Measurements from ENCODE around the gene OXA1L. TPM values are rescaled to one million over a fixed set of nuclear protein-coding genes. Genes with fewer than 3 reads are reported as not detected.
"Not testable (repeated sequence)": the region's sequence is repeated elsewhere in the genome, so short reads cannot be mapped to it uniquely, and the experiment has no call there.

The OXA1L gene
- total RNA-seq, 2 experiments from 2014 or later, result 131 to 136 TPM

GRCh38 chr14:22791301-22791700 is 24.8 kb downstream of the OXA1L start:
- no peak for DNase-seq
- CTCF ChIA-PET, result interaction anchor here (0.9 kb wide), 1 partner anchor 219 kb away, joined by 4 read pairs; no protein-coding TSS in a partner anchor
- H3K27ac Mint-ChIP-seq, result no peak overlapping the region

GRCh38 chr14:22792158-22792557 is 25.7 kb downstream of the OXA1L start:
- Mint-ChIP-seq H3K4me1 (ENCODE audit: low read depth) (peaks cover 2% of the 10 kb centered on the region), H3K9me3 (no peaks in the 10 kb centered on the region), H3K27me3 (peaks cover 3% of the 10 kb centered on the region), H3K27ac (no peak overlapping the region), H3K4me3 (no peak overlapping the region), H3K36me3 (no peaks in the 10 kb centered on the region)
- ChIA-PET POLR2A (no interaction called here), CTCF (interaction anchor here (0.9 kb wide), 1 partner anchor 220 kb away, joined by 4 read pairs; no protein-coding TSS in a partner anchor)
- DNase-seq, result no peak
- intact Hi-C loops (cut with micrococcal nuclease), result no loop called here

More at GRCh38 chr14:22791301-22791700, 24.8 kb downstream of the OXA1L start:
- peaks cover 2% of the 10 kb centered on the region for H3K4me1 Mint-ChIP-seq (ENCODE audit: low read depth)
- no peak overlapping the region for H3K4me3 Mint-ChIP-seq
- no peaks in the 10 kb centered on the region for H3K36me3 Mint-ChIP-seq
- no peaks in the 10 kb centered on the region for H3K9me3 Mint-ChIP-seq
- intact Hi-C loops (cut with micrococcal nuclease), result no loop called here
- POLR2A ChIA-PET, result interaction anchor here (0.6 kb wide), 1 partner anchor 158 kb away, joined by 3 read pairs; no protein-coding TSS in a partner anchor
- peaks cover 3% of the 10 kb centered on the region for H3K27me3 Mint-ChIP-seq

- H3K4me1 Mint-ChIP-seq (ENCODE audit: low read depth); H3K27ac Mint-ChIP-seq; H3K27me3 Mint-ChIP-seq; intact Hi-C loops (cut with micrococcal nuclease); H3K9me3 Mint-ChIP-seq; H3K4me3 Mint-ChIP-seq; DNase-seq; H3K36me3 Mint-ChIP-seq; POLR2A ChIA-PET: not testable (repeated sequence)
- CTCF ChIA-PET, result interaction anchor here (1.2 kb wide), 1 partner anchor 10 kb away, joined by 5 read pairs; no protein-coding TSS in a partner anchor
These were observed 27.1 kb downstream of the OXA1L start for GRCh38 chr14:22793550-22793949.

GRCh38 chr14:22793976-22794375 is 27.5 kb downstream of the OXA1L start:
- peaks cover 2% of the 10 kb centered on the region for H3K4me1 Mint-ChIP-seq (ENCODE audit: low read depth)
- CTCF ChIA-PET, result interaction anchor here (1.2 kb wide), 1 partner anchor 9 kb away, joined by 5 read pairs; no protein-coding TSS in a partner anchor
- H3K27ac Mint-ChIP-seq, result no peak overlapping the region
- DNase-seq, result no peak
- H3K9me3 Mint-ChIP-seq, result no peaks in the 10 kb centered on the region
- H3K4me3 Mint-ChIP-seq, result no peak overlapping the region
- intact Hi-C loops (cut with micrococcal nuclease), result no loop called here
- POLR2A ChIA-PET, result no interaction called here
- H3K36me3 Mint-ChIP-seq, result no peaks in the 10 kb centered on the region
- H3K27me3 Mint-ChIP-seq, result peaks cover 7% of the 10 kb centered on the region

- CTCF ChIA-PET, result no interaction called here
- H3K9me3 Mint-ChIP-seq, result no peaks in the 10 kb centered on the region
- intact Hi-C loops (cut with micrococcal nuclease), result no loop called here
- H3K36me3 Mint-ChIP-seq, result no peaks in the 10 kb centered on the region
- no peak for DNase-seq
- H3K27ac Mint-ChIP-seq, result no peak overlapping the region
- POLR2A ChIA-PET, result interaction anchor here (0.6 kb wide), 1 partner anchor 92 kb away, joined by 3 read pairs; no protein-coding TSS in a partner anchor
- peaks cover 9% of the 10 kb centered on the region for H3K27me3 Mint-ChIP-seq
- H3K4me3 Mint-ChIP-seq, result no peak overlapping the region
- peaks cover 2% of the 10 kb centered on the region for H3K4me1 Mint-ChIP-seq (ENCODE audit: low read depth)
These were observed 28.1 kb downstream of the OXA1L start for GRCh38 chr14:22794551-22794951.

- Mint-ChIP-seq H3K9me3 (no peaks in the 10 kb centered on the region), H3K27ac (no peak overlapping the region), H3K4me1 (ENCODE audit: low read depth) (no peaks in the 10 kb centered on the region), H3K36me3 (no peaks in the 10 kb centered on the region), H3K4me3 (no peak overlapping the region), H3K27me3 (peaks cover 20% of the 10 kb centered on the region)
- intact Hi-C loops (cut with micrococcal nuclease), result no loop called here
- ChIA-PET POLR2A (no interaction called here), CTCF (no interaction called here)
- no peak for DNase-seq
These were observed 29.7 kb downstream of the OXA1L start for GRCh38 chr14:22796087-22796707.

- Mint-ChIP-seq H3K9me3 (no peaks in the 10 kb centered on the region), H3K4me3 (no peak overlapping the region), H3K4me1 (ENCODE audit: low read depth) (no peaks in the 10 kb centered on the region), H3K27ac (no peak overlapping the region), H3K27me3 (peaks cover 23% of the 10 kb centered on the region), H3K36me3 (no peaks in the 10 kb centered on the region)
- POLR2A ChIA-PET, result no interaction called here
- CTCF ChIA-PET, result interaction anchor here (0.6 kb wide), 1 partner anchor 1015 kb away, joined by 3 read pairs; no protein-coding TSS in a partner anchor
- DNase-seq, result no peak
- intact Hi-C loops (cut with micrococcal nuclease), result no loop called here
These were observed 30.8 kb downstream of the OXA1L start for GRCh38 chr14:22797017-22797917.

GRCh38 chr14:22798528-22798927 is 32.0 kb downstream of the OXA1L start:
- intact Hi-C loops (cut with micrococcal nuclease), result no loop called here
- DNase-seq, result no peak
- H3K4me1 Mint-ChIP-seq (ENCODE audit: low read depth), result no peaks in the 10 kb centered on the region
- no peak overlapping the region for H3K27ac Mint-ChIP-seq
- H3K27me3 Mint-ChIP-seq, result peaks cover 25% of the 10 kb centered on the region
- POLR2A ChIA-PET, result no interaction called here
- H3K36me3 Mint-ChIP-seq, result no peaks in the 10 kb centered on the region
- CTCF ChIA-PET, result no interaction called here
- H3K4me3 Mint-ChIP-seq, result no peak overlapping the region
- no peaks in the 10 kb centered on the region for H3K9me3 Mint-ChIP-seq

- ChIA-PET CTCF (no interaction called here), POLR2A (interaction anchor here (0.6 kb wide), 1 partner anchor 28 kb away, joined by 5 read pairs; no protein-coding TSS in a partner anchor)
- Mint-ChIP-seq H3K4me3 (no peak overlapping the region), H3K27ac (no peak overlapping the region), H3K9me3 (no peaks in the 10 kb centered on the region), H3K27me3 (peaks cover 29% of the 10 kb centered on the region), H3K36me3 (no peaks in the 10 kb centered on the region), H3K4me1 (ENCODE audit: low read depth) (no peaks in the 10 kb centered on the region)
- intact Hi-C loops (cut with micrococcal nuclease), result no loop called here
- DNase-seq, result no peak
These were observed 33.9 kb downstream of the OXA1L start for GRCh38 chr14:22800346-22800745.

- Mint-ChIP-seq H3K4me1 (ENCODE audit: low read depth) (no peaks in the 10 kb centered on the region), H3K36me3 (no peaks in the 10 kb centered on the region), H3K4me3 (no peak overlapping the region), H3K27ac (no peak overlapping the region), H3K27me3 (peaks cover 28% of the 10 kb centered on the region), H3K9me3 (no peaks in the 10 kb centered on the region)
- ChIA-PET CTCF (no interaction called here), POLR2A (no interaction called here)
- intact Hi-C loops (cut with micrococcal nuclease), result no loop called here
- no peak for DNase-seq
These were observed 35.2 kb downstream of the OXA1L start for GRCh38 chr14:22801716-22802115.

GRCh38 chr14:22802860-22803686 is 36.6 kb downstream of the OXA1L start:
- ChIA-PET POLR2A (no interaction called here), CTCF (interaction anchor here (0.6 to 0.9 kb wide), 2 partner anchors 10 to 882 kb away, joined by 3 to 5 read pairs; no protein-coding TSS in a partner anchor)
- H3K27me3 Mint-ChIP-seq, result peaks cover 28% of the 10 kb centered on the region

GRCh38 chr14:22803687-22803974 is 37.1 kb downstream of the OXA1L start:
- intact Hi-C loops (cut with micrococcal nuclease), result no loop called here
- H3K9me3 Mint-ChIP-seq, result no peaks in the 10 kb centered on the region
- no peaks in the 10 kb centered on the region for H3K36me3 Mint-ChIP-seq
- DNase-seq, result no peak
- H3K4me3 Mint-ChIP-seq, result no peak overlapping the region
- peaks cover 28% of the 10 kb centered on the region for H3K27me3 Mint-ChIP-seq
- no peak overlapping the region for H3K27ac Mint-ChIP-seq
- POLR2A ChIA-PET, result no interaction called here
- no peaks in the 10 kb centered on the region for H3K4me1 Mint-ChIP-seq (ENCODE audit: low read depth)
- CTCF ChIA-PET, result interaction anchor here (0.6 to 0.9 kb wide), 2 partner anchors 10 to 883 kb away, joined by 3 to 5 read pairs; no protein-coding TSS in a partner anchor

More at GRCh38 chr14:22802860-22803686, 36.6 kb downstream of the OXA1L start:
- Mint-ChIP-seq H3K36me3 (no peaks in the 10 kb centered on the region), H3K9me3 (no peaks in the 10 kb centered on the region), H3K4me1 (ENCODE audit: low read depth) (no peaks in the 10 kb centered on the region), H3K27ac (no peak overlapping the region), H3K4me3 (no peak overlapping the region)
- no peak for DNase-seq
- intact Hi-C loops (cut with micrococcal nuclease), result no loop called here
